ENCODE data around the gene ZNF441.
A peak's percentile ranks its signal among the peaks of the same experiment; 100 is the strongest.
"Not testable (repeated sequence)": the region's sequence is repeated elsewhere in the genome, so short reads cannot be mapped to it uniquely, and the experiment has no call there.

ZNF441 gene

DNA sequence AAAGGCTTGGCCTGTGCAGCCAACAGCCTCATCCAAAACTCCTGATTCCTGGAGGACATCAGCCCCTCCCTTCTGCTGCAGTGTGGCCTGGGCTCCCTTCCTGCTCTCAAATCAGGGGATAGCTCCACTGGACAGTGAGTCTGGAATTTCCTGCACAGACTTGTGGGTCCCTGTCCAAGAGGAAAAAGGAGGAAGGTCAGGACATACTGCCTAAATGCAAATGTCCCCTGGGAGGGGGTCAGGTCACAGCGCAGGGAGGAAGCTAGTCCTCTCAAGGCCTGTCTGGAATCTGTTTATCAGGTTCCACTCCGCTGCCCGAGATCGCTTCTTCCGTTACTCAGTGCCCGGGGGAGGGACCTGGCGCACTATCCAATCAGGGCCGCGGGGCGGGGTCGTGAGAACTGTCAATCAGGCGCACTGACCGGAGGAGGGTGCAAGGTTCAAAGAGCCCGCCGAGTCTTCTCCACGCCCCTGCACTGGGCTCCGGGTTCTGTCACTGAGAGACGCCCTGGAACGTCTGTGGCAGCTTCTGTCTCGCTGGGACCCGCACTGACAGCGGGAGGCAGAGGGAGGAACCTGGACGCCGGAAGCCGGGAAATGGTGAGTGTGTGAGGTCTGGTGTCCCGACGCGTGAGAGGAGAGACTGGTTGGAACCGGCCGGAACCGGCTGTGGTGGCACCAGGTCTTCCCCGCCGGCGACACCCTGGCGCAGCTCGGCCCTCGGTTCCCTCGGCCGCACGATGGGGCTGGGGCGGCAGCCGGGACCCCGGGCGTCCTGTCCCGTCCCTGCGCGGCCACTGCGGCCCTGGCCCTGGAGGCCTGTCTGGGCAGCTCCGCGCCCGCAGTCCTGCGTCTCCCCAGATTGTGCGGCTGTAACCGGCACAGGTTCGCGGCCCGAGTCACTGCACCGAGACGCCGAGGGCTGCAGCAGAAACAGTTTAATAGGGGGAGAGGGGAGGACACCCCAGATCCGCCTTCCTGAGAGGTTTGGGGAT, at the start of gene ZNF441:
Gene ZNF441, plus strand, starts transcription at position 404 of the 995 bp plus-strand sequence. Its CDS starts 194 bp downstream, at position 598.
- DNase-seq (ENCODE audit: low spot score), result peak; percentile 92

DNA sequence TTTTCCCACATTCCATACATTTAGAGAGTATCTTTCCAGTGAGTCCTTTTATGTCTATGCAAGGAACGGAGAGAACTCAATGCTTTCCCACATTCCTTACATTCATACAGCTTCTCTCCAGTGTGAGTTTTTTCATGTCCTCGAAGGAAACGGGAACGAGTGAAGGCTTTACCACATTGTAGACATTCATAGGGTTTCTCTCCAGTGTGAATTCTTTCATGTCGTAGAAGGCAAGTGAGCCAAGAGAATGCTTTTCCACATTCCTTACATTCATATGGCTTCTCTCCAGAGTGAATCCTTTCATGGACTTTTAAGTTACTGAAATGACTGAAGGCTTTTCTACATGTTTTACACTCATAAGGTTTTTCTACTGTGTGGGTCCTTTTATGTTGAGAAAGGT, 45.1 kb upstream of the ZNF441 start:
- DNase-seq (ENCODE audit: low spot score), result no peak

DNA sequence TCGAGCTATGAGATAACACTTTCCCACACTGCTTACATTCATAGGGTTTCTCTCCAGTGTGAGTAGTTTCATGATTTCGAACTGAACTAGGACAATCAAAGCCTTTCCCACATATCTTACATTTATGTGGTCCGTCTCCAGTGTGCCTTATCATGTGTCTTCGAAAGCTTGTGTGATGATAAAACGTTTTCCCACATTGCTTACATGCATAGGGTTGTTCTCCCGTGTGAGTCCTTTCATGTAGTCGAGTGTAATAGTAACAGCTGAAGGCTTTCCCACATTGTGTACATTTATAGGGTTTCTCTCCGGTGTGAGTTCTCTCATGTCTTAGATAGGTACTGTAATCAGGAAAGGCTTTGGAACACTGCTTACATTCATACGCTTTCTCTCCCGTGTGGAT, 44.4 kb upstream of the ZNF441 start:
- no peak for DNase-seq (ENCODE audit: low spot score)

DNA sequence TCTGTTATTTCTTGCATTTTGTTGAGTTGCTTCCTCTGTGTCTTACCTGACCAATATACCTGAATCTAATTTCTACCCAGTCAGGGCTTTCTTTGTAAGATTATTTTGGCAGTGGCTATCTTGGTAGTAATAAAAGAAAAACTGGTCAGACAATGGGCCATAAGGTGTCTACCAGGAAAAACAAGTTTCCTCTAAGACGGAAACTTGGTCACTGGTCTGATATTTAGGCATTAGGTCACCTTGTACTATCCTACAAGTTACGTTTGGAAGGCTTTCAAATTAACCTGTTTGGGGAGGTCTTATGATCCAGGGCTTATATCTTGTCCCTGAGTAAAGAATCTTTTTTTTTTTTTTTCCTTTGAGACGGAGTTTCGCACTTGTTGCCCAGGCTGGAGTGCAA, 37.2 kb upstream of the ZNF441 start:
- no peak for DNase-seq (ENCODE audit: low spot score)

DNA sequence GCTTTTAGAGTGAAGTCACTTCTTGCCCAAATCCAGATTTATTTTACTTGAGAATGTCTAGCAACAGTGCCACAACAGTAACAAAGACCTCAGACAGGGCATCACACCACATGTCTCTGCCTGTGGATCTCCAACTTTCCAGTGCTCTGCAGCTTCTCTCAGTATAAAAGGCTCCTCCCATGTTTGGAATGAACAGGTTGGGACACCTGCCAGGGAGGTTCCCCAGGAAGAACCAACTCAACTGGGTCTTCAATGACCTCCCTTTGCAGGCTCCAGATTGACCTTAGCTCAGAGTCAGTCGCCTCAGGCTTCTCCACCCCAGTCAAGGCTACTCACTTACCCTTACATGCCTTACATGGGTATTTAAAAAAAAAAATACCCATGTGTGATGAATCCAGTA, 31.4 kb upstream of the ZNF441 start:
- DNase-seq (ENCODE audit: low spot score), result no peak

DNA sequence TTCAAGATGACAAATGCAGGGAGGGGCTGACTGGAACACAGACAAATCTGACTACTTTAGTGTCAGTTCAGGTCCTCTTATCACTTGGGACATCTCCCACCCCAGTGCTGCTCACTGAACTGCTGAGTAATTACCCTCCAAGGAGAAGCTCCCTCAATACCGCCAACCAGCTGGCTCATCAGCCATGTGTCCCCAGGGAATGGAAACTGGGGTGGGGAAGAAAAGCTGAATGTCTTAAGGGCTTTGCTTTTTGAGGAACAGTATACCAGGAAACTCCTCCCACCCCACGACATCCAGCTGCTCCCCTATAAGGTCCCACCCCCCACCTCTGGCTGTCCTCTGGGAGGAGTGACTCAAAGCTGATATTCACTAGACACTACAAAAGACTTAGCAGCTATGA, 30.1 kb upstream of the ZNF441 start:
- DNase-seq (ENCODE audit: low spot score), result no peak

DNA sequence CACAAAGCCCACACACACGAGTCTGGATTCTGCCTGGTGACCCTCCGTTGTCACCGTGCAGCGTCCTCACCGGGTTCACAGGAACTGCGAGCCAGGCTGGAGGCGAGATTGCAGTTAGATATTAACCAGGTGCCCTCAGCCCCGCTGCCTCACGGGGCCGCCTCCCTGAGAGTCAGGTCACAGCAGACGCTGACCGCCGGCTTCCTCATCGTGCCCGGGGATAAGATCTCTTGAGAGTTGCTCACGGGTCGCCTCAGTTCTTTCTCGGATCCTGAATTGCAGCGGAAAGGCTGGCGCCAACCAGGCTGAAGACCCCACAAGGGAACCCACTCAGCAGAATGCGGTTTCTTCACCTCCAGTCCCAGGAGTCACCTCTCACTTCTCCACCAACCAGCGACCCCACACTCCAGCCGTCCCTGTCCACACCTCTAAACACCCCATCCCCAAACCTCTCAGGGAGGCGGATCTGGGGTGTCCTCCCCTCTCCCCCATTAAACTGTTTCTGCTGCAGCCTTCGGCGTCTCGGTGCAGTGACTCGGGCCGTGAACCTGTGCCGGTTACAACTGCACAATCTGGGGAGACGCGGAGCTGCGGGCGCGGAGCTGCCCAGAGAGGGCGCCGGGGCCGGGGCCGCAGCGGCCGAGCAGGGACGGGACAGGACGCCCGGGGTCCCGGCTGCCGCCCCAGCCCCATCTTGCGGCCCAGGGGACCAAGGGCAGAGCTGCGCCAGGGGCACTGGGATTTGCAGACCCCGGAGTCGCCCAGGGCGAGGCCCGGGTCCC, 28.6 kb upstream of the ZNF441 start:
- DNase-seq (ENCODE audit: low spot score), result peak; percentile 3

DNA sequence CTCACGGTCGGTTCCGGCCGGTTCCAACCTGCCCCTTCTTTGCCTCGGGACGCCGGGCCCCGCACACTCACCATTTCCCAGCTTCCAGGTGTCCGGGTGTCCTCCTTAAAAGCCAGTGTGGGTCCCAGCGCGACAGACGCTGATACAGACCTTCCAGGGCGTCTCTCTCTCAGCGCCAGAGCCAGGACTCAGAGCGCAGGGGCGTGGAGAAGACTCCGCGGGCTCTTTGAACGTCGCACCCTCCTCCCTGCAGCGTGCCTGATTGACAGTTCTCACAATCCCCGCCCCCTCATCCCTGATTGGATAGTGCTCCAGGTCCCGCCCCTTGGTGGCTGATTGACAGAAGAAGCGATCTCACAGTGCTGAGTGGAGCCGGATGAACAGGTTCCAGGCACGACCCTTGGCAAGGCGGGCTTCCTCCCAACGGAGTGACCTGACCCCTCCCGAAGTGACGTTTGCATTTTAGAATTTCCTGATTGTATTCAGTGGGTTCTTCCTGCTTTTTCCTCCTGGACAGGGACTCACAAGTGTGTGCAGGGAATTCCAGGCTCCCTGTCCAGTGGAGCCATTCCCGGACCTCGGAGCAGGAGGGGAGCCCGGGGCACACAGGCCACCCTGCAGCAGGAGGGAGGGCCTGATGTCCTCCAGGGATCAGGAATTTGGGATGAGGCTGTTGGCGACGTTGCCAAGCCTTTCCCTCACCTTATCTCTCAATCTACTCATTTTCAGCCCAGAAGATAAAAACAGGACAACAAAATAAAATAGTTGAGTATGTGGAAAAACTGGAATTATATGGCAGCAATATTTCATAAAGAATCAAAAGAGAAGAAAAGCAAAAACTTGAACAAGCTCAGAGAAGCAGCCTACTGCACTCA, 27.8 kb upstream of the ZNF441 start, which contains the start of gene ZNF823:
Gene ZNF823, minus strand, starts transcription at position 201 of the 875 bp plus-strand sequence. Its CDS starts 127 bp downstream, at position 74.
- peak; percentile 96 for DNase-seq (ENCODE audit: low spot score)

DNA sequence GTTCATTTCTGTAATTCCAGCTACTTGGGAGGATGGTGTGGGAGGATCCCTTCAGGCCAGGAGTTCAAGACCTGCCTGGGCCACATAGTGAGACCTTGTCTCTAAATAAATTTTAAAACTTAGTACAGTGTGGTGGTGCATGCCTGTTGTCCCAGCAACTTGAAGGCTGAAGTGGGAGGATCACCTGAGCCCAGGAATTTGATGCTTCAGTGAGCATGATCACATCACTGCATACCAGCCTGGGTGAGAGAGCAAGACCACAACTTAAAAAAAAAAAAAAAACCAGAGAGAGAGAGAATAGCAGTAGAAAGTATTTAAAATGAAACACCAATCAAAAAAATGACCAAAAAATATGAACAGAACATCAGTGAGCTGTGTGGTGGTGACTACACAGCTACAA, 20.9 kb upstream of the ZNF441 start:
- no peak for DNase-seq (ENCODE audit: low spot score)

DNA sequence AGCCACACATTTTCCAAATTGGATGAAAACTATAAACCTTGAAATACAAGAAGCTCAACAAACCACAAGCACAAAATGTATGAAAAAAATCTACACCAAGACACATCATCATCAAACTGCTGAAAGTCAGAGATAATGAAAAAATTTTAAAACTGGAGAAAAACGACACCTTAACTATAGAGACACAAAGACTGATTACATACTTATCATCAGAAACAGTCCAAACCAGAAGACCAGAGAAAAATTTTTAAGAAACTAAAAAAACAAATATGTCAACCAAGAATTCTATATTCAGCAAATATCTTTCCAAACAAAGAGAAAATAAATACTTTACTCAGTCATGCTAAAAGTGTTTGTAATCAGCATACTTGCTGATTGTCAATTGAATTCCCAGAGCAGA, 19.5 kb upstream of the ZNF441 start:
- DNase-seq (ENCODE audit: low spot score), result no peak

DNA sequence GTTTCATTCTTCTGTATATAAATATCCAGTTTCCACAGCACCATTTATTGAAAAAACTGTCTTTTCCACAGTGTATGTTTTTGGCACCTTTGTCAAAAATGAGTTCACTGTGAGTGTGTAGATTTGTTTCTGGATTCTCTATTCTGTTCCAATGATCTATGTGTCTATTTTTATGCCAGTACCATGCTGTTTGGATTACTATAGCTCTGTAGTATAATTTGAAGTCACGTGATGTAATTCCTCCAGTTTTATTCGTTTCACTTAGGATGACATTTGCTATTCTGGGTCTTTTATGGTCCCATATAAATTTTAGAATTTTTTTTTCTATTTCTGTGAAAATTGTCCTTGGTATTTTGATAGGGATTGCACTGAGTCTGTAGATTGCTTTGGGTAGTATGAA, 17.0 kb upstream of the ZNF441 start:
- DNase-seq (ENCODE audit: low spot score), result no peak

DNA sequence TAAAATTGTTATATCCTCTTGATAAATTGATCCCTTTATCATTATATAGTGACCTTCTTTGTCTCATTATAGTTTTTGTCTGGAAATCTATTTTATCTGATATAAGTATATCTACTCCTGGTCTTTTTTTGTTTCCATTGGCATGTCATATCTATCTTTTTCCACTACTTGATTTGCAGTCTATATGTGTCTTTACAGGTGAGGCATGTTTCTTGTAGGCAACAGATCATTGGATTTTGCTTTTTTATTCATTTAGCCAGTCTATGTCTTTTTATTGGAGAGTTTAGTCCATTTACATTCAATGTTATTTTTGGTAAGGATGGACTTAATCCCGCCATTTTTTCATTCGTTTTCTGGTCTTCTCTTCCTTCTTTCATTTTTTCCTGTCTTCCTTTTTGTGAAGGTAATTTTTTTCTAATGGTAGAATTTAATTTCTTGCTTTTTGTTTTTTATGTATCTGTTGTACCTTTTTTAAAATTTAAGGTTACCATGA, 14.5 kb upstream of the ZNF441 start:
- DNase-seq (ENCODE audit: low spot score), result no peak

DNA sequence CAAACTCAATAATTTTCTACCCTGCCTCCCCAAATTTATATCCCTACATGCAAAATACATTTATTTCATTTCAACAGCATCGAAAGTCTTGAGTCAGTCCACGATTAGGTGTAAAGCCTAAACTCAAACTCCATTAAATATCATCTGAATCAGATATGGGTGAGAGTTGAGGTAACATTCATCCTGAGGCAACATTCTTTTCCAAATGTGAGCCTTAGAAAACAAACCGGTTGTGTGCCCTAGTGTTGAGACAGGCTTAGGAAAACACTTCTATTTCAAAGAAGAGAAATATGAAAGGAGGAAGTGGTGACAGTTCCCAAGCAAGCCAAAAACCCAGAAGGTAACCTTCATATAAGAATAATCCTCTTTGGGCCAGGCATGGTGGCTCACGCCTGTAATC, 12.1 kb upstream of the ZNF441 start:
- no peak for DNase-seq (ENCODE audit: low spot score)

DNA sequence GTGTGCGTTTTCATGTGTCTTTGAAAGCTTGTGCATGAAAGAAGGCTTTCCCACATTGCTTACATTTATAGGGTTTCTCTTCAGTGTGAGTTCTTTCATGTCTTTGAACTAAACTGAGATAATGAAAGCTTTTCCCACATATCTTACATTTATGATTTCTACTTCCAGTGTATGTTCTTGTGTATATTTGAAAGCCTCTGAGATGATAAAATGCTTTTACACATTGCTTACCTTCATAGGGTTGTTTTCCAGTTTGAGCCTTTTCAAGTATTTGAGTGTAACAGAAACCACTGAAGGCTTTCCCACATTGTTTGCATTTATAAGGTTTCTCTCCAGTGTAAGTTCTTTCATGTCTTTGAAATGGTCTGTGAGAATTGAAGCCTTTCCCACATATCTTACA, 9.8 kb upstream of the ZNF441 start:
- no peak for DNase-seq (ENCODE audit: low spot score)

DNA sequence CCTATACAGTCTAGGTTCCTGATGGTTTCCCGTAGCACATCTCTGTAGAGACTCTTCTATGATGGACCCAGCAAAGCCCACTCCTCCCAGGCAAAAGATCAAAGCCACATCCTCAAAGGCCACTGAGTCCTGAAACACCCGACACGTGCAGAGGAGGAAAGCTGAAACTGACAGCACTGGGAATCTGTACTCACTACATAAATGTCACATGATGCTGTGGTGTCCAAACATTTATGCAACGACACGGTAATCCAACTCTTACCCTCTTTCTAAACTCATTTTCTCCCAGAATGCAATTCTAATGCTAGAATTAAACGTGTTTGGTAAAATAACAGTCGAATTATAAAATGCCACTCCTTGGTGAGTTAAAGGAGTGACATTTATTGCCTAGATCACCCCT, 7.0 kb upstream of the ZNF441 start:
- no peak for DNase-seq (ENCODE audit: low spot score)

DNA sequence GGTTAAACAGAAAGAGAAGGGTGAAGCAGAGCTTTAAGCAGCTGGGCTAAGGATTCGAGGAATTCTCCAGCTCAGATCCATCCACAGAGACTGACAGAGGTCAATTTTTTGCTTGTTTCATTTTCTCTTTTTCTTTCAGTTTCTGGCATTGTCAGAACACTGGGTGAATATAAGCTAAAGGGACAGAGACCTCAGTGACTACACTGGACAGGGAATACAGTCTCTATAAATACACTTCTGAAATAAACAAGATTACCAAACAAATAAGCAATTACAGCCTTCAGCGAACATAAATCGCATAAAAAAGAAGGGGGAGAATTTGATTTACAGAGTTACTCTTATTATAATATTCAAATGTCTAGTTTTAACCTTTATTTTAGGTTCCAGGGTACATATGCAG, 3.7 kb upstream of the ZNF441 start:
- DNase-seq (ENCODE audit: low spot score), result no peak

DNA sequence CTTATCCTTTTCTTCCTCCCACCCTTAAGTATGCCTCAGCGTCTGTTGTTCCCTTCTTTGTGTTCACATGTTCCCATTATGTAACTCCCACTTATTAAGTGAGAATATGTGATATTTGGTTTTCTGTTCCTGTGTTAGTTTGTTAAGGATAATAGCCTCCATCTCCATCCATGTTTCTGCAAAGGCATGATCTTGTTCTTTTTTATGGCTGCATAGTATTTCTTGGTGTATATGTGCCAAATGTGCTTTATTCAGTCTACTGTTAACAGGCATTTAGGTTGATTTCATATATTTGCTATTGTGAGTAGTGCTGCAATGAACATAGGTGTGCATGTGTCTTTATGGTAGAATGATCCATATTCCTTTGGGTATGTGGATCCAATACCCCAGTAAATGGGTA, 3.2 kb upstream of the ZNF441 start:
- no peak for DNase-seq (ENCODE audit: low spot score)

DNA sequence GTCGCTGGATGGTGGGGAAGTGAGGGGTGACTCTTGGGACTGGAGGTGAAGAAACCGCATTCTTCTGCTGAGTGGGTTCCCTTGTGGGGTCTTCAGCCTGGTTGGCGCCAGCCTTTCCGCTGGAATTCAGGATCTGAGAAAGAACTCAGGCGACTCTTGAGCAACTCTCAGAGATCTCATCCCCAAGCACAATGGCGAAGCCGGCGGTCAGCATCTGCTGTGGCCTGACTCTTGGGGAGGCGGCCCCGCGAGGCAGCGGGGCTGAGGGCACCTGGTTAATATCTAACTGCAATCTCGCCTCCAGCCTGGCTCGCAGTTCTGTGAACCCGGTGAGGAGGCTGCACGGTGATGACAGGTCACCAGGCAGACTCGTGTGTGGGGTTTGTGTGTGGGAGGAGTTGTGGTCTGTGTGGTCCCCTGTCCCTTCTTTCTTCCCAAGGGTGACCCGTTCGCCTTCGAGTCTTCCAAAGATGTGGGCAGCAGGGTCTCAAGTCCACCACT, 883 bp downstream of the ZNF441 start:
- peak; percentile 7 for DNase-seq (ENCODE audit: low spot score)

DNA sequence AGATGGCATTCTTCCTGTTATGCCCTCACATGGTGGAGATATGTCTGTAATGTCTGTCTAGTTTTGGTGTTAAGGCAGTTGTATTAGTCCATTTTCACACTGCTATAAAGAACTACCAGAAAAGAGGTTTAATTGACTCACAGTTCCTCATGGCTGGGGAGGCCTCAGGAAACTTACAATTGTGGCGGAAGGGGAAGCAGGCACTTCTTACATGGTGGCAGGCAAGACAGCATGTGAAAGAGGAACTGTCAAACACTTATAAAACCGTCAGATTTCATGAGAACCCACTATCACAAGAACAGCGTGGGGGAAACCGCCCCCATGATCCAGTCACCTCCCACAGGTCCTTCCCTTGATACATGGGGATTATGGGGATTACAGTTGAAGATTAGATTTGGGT, 3.2 kb downstream of the ZNF441 start:
- DNase-seq (ENCODE audit: low spot score), result no peak

DNA sequence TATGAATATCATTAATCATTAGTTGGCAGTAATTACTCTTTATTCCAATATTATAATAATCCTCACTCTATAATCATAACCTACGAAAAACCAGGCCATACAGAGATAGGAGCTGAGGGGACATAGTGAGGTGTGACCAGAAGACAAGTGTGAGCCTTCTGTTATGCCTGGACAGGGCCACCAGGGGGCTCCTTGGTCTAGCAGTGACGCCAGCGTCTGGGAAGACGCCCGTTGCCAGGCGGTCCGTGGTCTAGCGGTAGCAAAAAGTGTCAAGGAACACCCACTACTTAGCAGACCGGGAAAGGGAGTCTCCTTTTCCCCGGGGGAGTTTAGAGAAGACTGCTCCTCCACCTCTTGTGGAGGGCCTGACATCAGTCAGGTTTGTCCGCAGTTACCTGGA, 4.7 kb downstream of the ZNF441 start:
- DNase-seq (ENCODE audit: low spot score), result not testable (repeated sequence)

DNA sequence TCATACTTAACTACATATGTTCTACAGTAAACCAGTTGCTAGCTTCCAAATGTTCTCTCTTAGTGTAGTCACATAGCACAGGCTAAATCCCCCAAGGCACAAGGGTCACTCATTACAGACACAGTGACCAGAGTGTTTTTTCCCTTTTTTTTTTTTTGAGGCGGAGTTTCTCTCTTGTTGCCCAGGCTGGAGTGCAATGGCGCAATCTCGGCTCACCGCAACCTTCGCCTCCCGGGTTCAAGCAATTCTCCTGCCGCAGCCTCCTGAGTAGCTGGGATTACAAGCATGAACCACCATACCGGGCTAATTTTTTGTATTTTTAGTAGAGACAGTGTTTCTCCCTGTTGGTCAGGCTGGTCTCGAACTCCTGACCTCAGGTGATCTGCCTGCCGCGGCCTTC, 9.9 kb downstream of the ZNF441 start:
- not testable (repeated sequence) for DNase-seq (ENCODE audit: low spot score)
